Measurements from ENCODE around the gene PMEPA1.

PMEPA1 gene

GRCh38 chr20:57600320-57601210 lies 109.2 kb downstream of the PMEPA1 start:
- no peak for DNase-seq

GRCh38 chr20:57598491-57598890 lies 111.3 kb downstream of the PMEPA1 start:
- DNase-seq, result no peak
